OCI-M2 (cell line): ENCODE measurements around the gene GLG1.
"Not testable (repeated sequence)": the region's sequence is repeated elsewhere in the genome, so short reads cannot be mapped to it uniquely, and the experiment has no call there.

Experiments
- DNase-seq: peaks from one replicate; lab custom pipeline; 2025; ENCODE audit not compliant: unreplicated experiment; lab: John Stamatoyannopoulos, UW

Gene GLG1

DNA sequence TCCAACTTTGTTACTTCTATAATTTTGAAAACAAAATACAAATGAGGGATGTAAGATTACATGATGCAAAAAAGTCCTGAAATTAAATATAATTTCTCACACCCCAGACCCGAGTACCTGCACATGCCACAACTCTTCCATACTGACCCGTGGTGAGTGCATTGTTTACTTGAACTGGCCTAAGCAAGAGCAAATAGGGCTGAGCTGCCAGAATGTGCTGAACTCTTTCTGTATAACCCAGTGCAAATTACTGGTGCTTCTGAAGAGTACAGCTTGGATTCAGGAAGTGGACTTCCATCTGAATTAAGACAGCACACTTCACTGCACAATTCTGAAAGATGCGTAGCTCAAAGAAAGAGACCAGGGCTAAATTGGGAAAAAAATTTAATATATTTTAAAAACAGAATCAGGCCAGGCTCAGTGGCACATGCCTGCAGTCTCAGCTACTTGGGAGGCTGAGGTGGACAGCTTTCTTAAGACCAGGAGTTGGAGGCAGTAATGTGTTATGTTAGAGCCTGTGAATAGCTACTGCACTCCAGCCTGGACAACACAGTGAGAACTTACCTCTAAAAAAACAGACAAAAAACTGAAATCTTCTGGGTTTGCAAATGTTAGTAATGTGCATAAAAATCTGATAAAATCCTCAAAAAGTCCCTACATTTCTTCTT lies 63.9 kb downstream of the GLG1 start:
- DNase-seq: not testable (repeated sequence)

DNA sequence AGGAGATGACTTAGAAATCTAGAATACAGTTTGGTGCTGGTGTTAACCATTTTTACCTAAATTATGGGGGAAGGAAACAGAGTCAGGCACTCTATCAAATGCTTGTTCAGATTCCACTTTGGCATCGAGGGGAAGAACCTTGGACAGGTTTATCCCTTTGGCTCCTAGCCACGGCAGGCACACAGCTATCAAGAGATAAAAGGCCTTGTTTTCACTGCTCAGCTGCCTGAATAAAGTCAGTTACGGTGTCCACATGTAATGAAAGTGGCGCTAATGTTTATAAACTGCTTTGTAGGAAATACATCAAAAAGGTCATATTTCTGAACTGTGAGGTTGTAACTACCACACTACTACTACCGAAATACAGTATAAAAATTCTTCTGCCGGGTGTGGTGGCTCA lies 66.3 kb downstream of the GLG1 start:
- not testable (repeated sequence) for DNase-seq

DNA sequence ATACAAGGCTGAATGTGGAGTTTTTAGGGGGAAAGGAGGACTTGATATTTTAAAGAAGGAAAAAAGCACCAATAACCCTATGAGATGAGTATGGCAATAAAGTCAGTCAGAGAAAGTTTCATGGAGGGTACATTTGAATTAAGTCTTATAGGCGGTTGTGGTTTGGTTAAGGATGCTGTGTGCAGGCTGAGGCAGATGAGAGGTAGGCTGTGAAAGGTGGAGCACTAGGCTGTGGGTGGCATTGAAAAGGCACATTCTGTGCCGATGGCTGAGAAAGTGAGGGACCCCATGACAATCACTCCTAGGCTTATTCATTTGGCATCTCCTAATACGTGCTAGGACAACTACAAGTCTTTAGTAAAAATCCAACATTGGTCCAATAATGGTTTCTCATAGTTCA lies 68.1 kb downstream of the GLG1 start:
- DNase-seq: not testable (repeated sequence)

DNA sequence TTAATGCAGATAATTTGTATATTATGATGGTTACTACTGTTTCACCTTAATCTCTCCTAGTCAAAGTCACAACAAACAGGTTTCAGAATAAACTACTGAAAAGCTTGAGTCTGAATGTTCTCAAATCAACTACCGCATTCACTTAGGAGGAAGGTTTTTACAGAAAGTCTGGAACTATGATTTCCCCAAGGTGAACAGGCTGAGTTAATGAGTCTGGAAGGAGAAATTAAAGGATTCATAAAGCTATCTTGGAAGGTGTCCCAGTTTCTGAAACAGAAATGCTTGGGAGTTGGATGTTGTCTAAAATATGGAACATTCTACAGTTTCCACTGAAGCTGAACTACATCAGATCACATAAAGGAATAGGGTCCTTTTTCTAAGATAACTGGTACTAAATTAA lies 69.2 kb downstream of the GLG1 start:
- DNase-seq: not testable (repeated sequence)

DNA sequence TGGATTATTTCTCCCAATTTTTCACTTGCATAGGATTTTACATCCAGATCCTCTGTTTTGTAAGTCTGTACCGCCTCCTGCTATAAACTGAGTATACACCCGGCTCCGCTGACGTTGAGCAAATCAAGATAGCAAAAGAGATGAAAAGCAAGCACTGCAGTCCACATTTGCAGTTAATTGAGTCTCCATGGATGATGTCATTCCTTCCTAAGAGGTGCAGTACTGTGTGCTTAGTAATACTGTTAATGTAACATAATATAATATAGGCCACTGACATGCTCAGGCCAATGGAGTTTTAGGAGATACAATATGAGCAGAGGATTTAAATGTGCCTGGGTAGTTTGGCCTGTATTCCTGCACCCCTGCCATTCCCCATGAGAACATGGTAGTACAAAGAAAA lies 72.3 kb downstream of the GLG1 start:
- DNase-seq: not testable (repeated sequence)

DNA sequence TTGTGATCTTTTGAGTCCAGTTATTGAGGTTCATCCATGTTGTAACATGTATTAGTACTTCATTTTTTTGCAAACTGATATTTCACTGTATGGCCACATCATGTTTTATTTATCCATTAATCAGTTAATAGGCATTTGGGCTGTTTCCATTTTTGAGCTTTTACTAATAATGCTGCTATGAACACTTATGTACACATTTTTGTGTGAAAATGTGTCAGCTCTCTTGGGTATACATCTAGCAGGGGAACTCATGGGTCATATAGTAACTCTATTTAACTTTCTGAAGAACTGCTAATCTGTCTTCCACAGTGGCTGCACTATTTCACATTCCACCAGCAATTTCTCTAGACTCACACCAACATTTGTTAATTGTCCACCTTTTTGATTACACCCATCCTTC lies 82.0 kb downstream of the GLG1 start:
- DNase-seq: no peak

DNA sequence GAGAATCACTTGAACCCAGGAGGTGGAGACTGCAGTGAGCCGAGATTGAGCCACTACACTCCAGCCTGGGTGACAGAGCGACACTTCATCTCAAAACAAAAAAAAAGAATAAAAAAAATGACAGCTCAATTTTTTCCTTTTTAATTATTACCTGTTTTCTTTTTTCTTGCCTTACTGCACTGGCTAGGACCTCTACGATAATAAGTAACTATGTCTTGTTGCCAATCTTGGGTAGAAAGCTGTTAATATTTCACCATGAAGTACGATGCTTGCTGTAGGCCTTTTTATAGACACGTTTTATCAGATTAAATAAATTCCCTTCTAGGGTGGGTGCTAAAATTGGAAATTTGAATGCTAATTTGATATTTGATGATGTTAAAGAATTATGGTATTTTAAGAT lies 82.8 kb downstream of the GLG1 start:
- no peak for DNase-seq

DNA sequence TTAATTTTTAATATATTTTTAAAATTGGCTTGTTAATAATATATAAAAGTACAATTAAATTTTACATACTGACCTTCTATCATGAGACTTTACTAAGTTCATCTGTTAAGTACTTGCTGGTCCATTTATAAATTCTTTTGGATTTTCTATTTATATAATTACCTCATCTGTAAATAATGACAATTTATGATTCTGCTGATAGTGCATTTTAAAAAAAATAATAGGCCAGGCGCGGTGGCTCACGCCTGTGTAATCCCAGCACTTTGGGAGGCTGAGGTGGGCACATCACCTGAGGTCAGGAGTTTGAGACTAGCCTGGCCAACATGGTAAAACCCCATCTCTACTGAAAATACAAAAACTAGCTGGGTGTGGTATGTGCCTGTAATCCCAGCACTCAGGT lies 83.2 kb downstream of the GLG1 start:
- DNase-seq: not testable (repeated sequence)

DNA sequence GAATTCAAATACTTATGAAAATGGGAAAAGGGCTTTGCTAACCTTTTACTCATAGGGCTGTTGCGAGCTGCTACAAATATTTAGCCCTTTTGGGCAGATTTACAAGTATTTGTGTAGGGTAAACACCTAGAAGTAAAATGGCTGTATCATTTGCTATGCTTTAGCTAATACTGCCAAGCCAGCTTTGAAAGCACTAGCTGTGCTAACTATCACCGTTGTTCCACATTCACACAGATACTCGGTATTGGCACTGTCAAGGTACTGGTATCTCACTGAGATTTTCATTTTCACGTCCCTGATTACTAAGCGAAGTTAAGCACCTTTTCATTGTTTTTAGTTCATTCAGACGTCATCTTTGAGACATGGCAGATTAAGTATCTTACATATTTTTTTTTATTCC lies 84.8 kb downstream of the GLG1 start:
- DNase-seq: no peak

DNA sequence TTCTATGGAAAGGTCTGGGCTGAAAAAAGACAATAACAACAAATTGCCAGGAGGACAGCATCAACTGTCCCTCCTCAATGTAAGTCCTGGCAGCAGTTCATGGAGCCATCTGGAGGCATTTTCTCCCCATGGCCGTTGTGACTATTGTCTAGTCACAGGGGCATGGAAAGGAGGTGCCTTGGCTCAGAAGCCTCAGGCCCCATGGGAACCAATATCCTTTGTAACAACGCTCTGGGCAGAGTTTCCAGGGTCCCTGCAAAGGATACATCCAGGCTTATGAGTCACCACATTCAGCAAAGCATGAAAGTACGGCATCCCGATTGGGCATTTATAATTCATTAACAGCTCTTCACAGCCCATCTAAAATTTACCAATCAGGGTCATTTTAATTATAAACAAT lies 85.2 kb downstream of the GLG1 start:
- no peak for DNase-seq

DNA sequence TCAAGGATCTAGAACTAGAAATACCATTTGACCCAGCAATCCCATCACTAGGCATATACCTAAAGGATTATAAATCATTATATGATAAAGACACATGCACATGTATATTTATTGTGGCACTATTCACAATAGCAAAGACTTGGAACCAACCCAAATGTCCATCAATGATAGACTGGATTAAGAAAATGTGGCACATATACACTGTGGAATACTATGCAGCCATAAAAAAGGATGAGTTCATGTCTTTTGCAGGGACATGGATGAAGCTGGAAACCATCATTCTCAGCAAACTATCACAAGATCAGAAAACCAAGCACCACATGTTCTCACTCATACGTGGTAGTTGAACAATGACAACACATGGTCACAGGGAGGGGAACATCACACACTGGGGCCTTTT lies 88.0 kb downstream of the GLG1 start:
- not testable (repeated sequence) for DNase-seq

DNA sequence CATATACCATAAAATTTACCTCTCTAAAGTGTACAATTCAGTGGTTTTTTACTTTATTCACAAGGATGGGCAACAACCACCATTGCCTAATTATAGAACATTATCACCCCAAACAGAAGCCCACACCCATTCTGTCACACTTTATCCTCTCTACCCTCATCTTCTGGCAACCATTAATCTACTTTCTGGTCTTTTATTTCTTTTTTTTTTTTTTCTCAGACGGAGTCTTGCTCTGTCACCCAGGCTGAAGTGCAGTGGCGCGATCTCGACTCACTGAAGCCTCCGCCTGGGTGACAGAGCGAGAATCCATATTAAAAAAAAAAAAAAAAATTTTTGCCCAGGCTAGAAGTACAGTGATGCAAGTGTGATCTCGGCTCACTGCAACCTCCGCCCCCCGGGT lies 95.0 kb downstream of the GLG1 start:
- no peak for DNase-seq

DNA sequence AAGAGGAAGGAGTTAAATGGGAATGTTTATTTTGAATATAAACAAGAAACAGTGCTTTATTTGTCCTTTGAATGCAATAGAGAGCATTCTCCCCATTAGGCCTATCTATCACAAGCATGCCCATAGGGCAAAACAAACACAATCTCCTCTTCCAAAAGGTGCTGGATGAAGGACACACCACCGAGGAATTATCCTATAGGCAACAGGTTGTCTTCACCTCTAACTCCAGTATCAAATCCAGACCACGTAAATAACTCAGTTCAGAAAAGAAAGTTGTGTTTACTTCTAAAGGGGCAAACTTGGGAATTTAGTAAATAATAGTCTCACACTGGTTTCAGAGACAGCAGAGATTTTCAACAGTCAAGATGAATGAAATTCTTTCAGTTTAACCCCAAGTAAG lies 101.9 kb downstream of the GLG1 start:
- DNase-seq: no peak

DNA sequence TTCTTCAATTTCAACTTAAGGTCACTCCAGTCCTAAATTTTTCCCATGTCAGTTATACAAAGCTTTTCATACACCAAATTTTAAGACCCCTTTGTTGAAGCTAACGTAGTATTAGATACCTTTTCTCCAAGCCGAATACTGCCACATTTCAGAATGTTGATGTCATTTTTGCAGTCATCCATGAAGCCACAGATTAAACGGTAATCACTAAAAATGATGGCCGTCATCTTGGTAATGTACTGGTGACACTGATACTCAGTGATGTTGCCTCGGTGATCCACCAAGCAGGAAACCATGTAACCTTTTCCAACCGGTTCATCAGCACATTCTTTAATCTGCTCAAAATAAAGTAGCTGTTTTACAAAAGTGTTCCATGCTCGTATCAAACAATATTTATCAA lies 103.5 kb downstream of the GLG1 start:
- no peak for DNase-seq

DNA sequence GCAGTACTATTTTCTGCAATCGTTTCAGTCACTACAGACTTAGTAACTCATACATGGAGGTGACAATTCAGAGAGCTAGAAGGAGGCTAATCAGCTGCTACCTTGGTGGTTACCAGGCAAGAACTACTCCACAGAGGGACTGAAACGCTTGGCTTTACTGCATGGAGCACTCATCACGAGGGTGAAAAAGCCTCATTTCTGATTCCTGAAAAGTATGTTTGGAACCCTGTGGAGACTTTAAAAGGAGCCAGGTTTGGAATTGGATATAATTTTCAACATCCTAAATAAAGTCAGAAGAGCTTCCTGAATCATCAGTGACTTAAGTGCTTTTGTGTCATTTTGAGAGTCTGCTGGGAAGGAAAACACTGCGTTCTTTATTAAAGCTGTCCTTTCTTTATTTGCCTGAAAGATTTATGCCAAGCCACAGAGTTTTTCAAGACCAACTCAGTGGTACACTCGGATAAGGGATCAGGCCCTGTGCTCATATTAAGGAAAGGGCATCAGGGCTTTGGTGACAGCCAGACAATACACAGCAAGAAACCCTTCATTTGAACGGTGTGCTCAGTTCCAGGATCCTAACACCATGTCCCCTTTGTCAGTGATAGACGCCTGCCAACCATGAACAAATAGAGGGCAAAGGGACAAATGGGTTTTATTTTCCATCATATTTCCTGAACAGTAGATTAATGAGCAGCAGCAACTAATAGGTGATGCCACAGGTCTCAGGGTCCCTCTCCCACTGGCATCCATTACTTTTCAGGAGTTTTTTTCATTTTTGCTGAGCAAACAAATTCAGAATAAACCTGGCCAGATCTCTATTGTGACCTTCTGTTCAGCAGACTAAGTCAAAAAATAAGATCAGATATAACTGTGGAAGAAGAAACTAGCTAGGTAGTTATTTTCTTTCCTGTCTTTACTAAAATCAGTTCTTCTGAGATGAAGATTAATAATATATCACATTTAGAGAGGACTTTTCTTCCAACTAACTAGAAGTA lies 105.1 kb downstream of the GLG1 start:
- no peak for DNase-seq

DNA sequence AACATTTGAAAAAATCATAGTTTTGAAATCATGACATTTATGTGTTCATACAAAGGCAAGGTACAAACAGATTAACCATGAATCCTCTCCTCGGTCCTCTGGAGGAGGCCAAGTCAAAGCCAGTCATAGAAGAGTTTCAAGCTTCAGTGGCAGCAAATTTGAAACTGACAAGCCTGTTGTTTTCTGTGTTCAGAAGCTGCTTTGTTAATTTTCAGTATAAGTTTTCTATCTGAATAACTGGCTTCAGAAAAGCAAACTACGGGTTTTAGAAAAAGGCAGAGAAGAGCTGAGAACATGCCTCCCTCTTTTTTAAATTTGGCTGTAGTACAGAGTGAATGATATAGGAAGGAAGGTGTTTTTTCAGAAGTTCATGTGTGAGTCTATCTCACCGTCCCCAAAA lies 106.0 kb downstream of the GLG1 start:
- no peak for DNase-seq

DNA sequence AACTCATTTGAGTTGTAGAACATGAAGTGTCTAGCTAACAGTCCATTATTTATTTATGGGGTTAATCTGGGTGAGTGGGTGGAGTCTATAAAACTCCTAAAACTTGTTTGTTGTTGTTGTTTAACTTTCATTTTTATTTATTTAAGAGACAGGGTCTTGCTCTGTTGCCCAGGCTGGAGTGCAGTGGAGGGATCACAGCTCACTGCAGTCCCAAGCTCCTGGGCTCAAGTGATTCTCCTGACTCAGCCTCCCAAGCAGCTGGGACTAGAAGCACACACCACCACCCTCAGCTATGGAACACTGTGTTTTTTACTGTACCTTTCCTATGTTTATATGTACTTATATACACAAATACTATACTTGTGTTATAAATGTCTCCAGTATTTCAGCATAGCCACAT lies 107.8 kb downstream of the GLG1 start:
- no peak for DNase-seq

DNA sequence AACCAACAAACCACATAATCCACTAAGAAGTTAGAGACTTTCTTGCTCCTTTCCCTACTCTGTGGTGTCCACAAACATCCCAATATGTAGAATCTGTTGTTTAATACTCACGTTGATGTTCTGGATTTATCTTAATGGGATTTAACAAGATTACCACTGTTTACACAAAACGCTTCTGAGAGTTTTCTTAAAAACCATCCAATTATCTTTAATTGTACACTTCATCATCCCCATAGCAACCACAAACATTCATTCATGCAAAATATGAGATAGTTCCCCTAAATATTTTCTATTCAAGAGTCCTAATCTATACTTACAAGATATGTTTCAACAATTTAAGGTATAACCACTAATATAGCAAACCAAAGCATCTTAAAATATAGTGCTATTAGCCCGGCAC lies 109.2 kb downstream of the GLG1 start:
- DNase-seq: no peak

DNA sequence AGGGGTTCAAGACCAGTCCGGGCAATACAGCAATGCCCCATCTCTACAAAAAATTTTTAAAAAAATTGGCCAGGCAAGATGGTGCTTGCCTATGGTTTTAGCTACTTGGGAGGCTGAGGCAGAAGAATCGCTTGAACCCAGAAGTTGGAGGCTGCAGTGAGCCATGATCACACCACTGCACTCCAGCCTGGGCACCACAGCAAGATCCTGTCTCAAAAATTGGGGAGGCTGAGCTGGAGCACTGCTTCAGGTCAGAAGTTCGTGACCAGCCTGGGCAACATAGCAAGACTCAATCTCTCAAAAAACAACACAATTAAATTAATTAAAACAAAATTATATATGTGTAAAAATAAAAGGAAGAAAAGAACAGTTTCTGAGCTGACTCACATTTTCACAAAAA lies 110.9 kb downstream of the GLG1 start:
- DNase-seq: no peak

DNA sequence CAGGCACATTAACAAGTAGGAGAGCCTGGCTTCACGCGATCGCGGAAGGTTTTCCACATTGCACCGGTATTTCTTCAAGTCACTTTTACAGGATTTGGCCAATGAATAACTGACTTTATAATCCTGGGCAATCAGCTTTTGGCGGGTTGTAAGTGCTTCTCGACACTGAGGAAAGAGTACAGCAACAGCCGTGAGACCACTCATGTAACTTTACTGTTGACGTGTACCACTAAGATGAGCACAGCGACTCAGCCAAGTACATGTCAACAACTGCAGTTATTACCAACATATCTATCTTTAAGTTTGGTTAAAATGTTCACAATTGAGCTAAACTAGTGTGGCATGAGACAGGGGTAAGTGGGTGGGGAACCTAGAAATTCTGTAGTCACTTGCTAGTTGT lies 113.9 kb downstream of the GLG1 start:
- DNase-seq: no peak

DNA sequence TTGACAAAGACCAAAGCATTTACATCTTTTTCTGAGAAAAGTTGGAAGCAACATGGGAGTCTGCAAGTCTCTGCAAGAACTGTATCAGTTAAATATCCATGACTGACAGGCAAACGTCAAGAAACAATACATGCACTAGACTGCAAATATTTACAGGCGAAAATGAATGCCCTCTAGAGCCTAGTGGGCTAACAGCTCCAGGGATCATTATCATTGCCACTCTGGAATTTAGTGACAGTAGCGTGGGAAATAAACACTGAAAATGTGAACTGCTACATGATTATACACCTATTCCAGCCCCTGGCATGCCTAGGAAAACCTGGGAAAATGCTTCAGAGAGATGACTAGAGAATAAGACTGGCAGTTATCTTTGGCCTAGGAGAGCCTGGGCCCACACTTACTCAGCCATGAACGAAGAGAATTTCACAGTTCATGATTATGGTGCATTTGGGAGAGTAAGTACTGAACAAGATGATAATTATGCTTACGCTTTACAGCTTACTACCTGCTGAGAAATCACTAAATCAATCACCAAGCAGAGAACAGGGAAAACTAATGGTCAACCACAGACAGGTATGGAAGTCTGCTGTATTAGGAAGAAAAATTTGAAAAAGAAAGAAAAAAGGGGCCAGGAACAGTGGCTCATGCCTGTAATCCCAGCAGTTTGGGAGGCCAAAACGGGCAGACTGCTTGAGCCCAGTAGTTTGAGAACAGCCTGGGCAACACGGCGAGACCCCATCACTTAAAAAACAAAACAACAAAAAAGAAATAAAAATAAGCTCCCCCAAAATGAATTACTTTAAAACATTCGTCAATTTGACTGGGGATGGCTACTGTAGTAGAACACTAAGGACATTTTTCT lies 119.0 kb downstream of the GLG1 start:
- no peak for DNase-seq
